ENCODE data around the gene WIPF1.

Gene WIPF1, protein sequence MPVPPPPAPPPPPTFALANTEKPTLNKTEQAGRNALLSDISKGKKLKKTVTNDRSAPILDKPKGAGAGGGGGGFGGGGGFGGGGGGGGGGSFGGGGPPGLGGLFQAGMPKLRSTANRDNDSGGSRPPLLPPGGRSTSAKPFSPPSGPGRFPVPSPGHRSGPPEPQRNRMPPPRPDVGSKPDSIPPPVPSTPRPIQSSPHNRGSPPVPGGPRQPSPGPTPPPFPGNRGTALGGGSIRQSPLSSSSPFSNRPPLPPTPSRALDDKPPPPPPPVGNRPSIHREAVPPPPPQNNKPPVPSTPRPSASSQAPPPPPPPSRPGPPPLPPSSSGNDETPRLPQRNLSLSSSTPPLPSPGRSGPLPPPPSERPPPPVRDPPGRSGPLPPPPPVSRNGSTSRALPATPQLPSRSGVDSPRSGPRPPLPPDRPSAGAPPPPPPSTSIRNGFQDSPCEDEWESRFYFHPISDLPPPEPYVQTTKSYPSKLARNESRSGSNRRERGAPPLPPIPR

DNA sequence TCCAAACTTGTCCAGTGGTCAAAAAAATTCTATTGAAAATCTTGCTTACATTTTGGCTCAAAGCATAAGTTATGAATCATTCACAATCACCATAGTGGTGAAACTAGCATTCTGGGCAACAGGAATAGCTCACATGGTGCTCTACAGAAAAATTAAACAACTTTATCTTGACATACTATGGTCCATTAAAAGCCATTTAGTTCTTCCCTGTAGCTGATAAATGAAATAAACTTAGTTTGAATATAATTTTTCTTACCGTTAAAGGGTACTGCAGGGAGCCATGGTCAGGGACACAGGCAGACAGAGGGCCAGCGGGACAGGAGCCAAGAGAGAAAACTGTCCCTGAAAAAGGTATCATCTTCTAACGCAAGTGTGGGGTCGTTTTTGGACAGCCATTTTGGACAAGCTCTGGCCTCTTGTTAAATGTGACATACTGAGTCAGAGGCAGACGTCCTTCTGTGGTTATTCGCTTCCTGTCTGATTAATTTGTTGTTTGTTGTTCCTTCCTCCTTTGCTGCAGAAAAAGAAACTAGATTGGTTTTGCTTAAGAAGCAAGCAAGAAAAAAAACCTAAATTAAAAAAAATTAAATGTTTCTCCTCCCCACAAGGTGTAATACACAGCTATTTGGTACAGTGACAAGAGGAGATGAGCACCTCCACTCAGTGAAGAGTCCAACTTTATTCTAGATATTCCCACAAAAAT is at the start of gene WIPF1:
Gene WIPF1, minus strand, starts transcription at position 460 of the 703 bp plus-strand sequence. CDS start 12,231 bp downstream, outside the sequence.
- no peak for DNase-seq (ENCODE audit: low read depth)

DNA sequence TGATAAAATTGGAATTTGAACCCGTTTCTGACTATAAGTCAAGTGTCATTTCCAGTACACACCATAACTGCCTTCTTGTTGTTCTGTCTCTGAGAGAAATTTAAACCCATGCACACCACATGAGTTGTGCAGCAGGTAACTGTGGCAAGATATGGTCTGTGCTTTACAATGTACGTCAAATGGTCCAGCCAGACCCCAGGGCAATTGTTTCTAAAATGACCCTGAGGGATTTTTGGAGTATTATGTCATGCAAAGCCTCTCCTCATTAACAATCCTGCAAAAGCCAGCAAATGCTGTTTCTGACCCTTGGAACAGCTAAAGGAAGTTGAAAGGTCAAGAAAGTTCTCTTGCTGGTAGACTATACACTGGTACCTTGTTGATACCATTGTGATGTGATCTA is 47.7 kb upstream of the WIPF1 start:
- no peak for DNase-seq (ENCODE audit: low read depth)

DNA sequence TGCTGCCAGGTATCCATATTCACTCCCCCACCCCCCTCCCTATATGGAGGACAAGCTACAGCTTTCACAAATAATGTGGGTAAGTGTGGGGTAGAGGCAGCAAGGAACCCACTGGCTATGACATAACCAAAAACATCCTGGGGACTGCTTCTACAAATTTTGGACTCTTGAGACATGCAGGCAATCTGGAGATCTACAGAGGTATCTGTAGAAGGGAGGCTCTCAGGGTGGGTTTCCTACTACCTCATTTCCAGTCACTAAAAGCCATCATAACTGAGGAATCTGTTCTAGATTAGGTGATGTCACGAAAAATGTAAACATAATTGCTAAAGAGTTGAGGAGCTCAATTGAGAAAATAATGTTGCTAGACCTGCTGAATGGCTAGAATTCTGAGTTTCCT is 46.8 kb upstream of the WIPF1 start:
- DNase-seq (ENCODE audit: low read depth) = no peak

DNA sequence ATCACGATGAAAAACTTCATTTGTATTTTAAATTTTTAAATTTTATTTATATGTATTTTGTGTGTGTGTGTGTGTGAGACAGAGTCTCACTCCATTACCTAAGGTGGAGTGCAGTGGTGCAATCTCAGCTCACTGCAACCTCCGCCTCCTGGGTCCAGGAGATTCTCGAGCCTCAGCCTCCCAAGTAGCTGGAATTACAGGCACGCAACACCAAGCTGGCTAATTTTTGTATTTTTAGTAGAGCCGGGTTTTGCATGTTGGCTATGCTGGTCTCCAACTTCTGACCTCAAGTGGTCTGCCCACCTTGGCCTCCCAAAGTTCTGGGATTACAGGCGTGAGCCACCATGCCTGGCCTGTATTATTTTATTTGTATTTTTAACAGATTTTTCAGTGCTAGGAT is 45.8 kb upstream of the WIPF1 start:
- no peak for DNase-seq (ENCODE audit: low read depth)

DNA sequence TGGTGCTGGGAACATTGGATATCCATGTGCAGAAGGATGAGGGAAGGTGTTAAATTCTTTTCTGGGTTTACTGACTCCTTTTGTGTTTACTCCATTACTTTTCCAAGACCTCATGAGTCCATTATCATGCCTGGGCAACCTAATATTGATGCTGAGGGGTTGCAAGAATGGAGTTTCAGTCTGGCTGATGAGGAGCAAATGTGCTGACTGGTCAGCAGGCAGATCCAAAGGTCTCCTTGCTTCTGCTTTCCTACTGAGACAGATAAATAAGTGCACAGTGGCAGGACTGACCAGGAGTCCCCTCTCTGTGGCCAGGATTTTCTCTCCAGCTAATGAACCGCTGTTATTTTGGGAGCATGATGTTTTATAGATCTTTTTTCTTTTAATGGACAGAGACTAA is 43.6 kb upstream of the WIPF1 start:
- no peak for DNase-seq (ENCODE audit: low read depth)

DNA sequence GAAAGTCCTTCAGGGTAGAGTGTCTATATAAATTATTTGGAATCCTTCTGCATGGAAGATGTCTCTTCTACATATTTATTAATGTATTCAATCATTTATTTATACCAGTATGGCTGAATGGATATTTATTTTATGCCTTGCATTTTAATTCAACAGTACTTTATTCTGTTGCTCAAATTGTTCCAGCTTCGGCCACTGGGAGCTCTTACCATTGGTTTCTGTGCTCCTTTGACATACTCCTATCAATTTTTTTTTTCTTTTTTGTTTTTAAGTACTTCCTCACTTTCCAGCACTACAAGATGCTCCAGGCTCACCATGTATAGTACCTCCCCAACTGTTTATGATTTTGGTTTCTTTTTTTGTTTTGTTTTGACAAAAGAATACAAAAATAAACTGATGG is 39.4 kb upstream of the WIPF1 start:
- no peak for DNase-seq (ENCODE audit: low read depth)

DNA sequence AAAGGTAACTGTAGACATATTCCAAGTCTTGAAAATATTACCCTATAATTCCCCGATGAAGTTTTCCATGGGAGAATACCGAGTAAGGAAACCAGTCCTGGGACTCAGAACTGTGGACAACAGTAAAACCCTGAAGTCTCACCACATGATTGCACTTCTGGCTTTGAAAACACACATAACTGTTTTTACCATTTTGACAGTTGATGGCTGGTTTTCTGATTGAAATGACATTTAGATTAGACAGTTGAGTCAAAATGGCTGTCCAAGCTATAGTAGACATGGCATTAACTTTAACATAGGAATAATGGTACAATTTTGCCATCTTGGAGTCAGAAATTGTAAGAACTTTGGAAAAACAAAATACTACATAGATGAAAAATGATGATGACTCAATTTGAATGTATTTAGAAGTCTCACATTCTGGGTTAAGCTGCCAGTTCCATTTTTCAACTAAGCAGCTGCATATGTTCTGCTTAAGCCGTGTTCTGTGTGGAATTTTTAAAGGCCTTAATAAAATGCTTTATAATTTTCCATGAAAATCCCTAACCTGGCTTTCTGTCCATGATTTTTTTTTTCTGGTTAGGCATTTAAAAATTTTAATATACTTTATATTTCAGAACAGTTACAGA is 38.3 kb upstream of the WIPF1 start:
- no peak for DNase-seq (ENCODE audit: low read depth)

DNA sequence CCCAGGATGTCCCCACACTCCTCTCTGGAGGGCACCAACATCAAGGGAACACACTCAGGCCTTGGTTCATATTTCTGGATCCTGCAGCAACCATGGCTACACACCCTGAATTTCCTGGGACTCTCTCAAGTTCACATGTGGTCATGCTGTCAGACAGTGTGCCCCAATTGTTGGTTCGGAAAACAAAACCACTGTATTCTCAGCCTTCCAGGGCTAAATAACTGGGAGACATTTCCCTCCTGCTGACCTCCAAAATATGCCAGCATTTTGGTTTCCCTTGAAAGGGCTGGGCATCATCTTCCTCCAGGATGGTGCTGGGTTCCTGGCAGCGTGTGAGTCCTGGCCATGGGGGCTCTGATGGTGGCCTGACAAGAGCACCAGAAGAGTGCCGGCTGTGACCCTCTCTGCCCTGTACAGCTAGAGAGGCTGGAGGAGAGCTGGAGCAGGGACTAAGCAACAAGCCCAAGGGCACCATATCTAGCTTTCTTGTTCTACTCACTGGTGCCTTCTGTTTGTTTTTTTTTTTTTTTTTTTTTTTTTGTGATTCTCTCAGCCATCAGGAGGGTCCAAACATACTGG is 37.5 kb upstream of the WIPF1 start:
- no peak for DNase-seq (ENCODE audit: low read depth)

DNA sequence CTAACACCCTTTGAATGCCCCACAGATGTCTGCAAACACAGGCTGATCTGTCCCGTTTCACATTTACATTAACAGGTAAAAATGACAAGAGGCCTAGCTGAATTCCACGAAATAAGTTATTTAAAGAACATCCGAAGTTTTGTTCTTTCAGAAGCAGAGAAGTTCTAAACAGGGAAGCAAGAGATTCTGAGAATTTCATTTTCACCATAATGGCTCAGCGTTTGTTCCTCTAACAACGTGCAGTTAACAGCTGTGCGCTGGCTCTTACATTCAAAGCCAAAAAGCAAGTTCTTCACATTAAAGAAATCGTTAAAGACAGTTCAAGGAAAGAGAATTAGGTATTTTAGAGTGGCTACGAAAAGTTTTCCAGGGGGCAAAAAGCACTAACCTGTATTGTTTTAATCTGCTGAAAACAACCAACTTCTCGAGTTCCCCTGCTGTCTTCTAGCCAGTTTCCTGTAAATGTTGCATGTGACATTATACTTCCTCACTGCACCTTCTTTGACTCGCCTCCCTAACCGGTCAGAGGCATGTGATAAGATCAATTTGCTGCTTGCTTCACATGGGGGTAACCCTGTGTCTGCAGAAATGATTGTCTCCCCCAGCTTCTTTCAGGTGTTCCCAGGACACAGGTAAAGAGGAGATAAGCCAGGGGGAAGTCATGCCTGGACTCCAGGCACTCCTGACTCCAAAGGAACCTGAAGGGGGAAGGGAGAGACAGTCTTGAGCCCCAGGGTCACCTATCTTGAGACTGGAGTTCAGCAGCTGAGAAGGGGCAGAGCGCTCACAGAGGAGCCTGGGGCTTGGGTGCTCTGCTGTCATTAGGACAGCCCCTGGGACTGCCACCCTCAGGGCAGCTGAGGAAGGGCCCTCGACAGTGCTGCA is 36.8 kb upstream of the WIPF1 start:
- peak; percentile 16 for DNase-seq (ENCODE audit: low read depth)

DNA sequence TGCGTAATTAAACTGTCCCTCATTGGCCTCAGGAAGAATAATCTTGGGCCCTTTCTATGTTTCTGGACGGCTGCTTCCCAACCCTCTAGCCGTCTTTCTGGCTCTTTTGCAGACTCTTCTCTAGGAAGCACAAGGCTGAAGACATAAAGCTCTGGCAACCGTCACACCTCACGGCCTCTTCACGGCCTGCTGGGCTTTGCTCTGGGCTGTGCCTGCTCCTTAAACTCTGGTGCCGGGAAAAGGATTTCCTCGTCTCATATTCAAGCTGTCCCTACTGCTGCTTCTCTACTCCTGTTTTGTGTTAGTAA is 36.0 kb upstream of the WIPF1 start:
- DNase-seq (ENCODE audit: low read depth) = no peak

DNA sequence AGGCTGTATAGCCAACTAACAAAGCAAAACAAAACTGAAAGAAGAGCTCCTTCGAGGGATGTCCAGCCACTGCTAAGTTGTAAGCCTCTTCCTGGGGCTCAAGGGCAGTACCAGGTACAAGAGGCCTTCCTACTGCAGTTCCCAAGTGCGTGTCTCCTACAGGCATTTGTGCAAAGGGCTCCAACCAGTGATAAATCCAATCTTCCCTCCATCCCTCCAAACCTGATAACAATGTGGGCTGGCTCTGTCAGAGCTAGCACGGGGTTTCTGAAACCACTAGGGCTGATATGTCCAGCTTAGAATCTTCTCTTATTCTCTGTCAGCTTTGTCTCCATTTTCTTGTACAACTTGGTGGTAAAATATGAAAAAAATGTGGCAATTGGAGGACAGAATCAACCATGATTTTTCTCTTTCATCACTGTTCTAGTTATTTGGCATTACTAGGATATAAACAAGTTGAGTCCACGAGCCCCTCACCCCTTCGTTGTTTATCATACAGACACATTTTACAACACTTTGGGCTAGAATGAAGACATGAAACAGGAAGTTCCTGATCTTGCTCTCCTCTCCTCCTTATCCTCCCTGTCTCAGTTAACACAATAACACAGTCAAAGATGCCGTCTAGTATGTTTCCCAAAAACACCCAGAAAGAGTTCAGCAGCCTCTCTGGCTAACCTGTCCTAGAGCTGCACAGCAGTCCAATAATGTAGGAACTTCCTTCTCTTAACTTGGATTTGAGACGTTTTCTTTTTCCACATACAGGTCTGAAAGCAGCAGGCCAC is 35.4 kb upstream of the WIPF1 start:
- DNase-seq (ENCODE audit: low read depth) = no peak

DNA sequence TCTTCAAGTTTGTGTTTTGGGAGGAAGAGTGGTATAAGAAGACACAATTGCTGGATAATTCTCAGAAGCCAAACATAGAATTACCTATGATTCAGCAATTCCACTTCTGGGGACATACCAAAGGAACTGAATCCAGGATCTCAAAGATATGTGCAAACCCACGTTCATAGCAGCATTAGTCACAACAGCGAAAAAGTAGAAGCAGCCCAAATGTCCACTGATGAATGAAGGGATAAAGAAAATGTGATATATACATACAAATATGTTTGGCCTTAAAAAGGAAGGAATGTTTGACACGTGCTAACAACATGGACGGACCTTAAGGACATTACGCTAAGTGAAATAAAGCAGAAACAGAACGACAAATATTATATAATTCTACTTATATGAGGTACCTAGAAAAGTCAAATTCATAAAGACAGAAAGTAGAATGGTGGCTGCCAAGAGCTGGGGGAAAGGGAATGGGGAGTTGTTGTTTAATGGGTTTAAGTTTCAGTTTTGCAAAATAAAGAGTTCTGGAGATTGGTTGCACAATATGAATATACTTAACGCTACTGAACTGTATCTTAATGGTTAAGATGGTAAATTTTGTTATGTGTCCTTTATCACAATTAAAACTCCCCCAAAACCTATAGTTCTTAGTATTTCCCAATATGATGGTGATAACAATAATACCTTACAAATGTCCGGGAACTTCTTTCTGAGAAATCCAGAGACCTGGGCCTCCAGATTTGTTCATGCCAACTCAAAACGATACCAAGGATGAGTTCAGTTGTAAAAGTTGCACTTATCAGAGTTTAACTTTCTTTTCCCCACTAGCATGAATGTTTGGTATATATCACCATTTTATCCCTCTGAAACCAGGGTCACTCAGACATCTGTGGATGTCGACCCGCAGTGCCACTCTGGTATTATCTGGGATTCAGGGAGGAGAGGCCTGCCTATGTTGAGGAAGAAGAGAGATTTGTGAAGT is 33.7 kb upstream of the WIPF1 start:
- no peak for DNase-seq (ENCODE audit: low read depth)

DNA sequence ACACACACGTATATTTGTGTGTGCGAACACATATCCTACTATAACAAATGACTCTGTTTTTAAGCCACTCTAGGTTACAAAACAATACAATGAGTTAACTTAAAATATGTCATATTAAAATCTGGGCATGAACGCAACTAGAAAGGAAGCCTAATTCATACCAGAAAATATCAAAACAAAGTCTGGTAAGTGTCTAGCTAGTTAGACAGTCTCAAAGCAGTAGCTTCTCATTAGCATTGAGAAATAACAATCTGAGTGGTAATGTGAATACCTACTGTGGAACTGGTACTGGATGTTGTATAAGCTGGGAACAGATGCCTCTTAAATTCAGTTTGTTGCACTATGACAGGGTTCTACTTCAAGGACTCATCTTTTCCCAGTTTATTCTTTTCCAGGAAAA is 32.5 kb upstream of the WIPF1 start:
- no peak for DNase-seq (ENCODE audit: low read depth)

DNA sequence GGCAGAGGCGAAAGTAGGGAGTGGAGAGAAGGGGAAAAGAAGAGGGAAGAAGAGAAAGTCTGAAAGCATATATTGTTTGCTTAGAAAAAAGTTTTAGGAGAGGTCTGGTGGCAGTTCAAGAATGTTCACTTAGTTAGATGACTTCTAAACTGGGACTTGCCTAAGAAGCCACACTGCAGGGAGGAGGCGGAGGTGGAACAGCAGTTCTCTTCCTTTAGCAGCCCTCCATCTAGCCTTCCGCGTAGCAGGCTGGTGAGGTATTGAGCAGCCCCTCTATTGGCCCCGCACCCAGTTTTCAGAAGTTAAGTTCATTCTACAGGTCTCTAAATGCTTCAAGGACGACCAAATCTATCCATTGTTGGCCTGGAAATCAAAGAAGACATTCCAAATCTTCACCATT is 31.9 kb upstream of the WIPF1 start:
- no peak for DNase-seq (ENCODE audit: low read depth)

DNA sequence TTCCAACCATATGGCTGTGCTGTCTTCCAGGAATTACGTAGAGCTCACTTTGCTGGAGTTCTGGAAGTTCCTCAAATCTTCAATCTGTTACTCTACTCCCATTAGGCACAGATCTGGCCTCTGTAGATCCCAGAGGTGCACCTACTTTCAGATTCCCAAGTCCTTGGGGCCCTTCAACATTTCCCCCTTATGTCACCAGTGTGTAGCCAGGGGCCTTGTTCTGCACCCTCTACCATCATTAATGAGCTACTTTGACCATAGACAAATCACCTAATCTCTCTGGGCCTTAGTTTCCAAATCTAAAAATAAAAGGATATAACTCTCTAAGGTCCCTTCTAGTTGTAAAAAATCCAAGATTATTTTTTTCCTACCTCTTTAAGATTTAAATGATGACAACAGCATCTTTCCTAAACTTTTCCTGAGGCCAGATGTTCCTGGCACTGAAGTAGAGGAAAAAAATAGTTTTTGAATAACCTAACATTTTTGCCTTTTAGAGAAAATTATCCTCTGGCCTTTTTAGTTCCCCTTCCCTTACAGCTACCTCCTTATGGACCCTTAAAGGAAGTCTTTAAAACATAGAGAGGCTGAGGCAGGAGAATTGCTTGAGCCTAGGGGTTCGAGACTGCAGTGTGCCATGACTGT is 31.0 kb upstream of the WIPF1 start:
- DNase-seq (ENCODE audit: low read depth) = no peak

DNA sequence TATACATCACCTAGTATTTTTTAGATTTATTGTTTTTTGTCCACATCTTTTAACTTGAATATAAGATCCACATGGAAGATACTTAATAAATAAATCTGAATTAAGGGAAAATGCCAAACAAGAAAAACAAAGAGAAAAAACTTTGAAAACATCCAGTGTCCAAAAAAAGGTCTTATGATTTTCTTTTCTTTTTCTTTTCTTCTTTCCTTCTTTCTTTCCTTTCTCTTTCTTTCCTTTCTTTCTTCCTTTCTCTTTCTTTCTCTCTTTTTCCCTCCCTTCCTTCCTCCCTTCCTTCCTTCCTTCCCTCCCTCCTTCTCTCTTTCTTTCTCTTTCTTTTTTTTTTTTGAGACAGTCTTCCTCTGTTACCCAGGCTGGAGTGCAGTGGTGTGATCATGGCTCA is 29.6 kb upstream of the WIPF1 start:
- no peak for DNase-seq (ENCODE audit: low read depth)

DNA sequence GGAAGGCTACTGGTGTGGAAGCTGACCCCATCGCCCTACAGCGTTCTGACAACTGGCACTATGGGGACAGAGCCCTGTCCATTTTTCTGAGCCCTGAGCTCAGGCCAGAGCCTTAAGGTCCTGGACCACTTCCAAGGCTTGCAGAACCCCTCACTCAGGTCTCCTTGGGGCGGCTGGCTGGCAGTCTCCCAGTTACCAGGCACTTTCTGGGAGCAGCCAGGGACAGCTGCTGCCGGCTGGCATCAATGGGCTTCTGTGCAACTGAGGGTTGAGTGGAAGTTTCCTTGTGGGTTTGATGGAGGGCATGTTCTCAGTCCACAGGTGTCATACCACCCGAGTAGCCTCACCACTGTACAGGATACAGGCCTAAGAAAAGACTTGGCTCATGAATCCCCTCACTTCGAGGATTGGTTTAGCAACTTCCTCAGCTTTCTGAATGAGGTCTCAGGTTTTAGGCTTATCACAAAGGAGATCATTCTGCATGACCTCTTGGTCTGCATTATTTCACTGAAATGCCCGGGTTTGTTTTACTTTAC is 27.4 kb upstream of the WIPF1 start:
- no peak for DNase-seq (ENCODE audit: low read depth)

DNA sequence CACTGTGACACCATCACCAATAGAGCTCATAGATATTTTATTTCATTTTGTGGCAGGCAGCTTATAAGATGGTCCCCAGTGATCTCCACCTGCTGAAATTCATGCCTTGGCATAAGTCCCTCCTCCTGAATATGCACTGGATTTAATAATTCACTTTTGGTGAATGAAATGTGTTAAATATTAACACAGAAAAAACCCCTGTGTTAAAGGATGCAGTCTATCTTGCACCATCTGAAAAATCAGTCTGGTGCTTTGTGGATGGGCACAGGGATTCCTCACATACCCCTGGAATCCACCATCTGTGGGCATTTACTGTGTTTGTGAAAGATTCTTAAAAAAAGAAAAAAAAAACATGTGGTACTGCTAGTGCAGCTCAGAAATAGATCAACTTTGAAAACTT is 26.1 kb upstream of the WIPF1 start:
- DNase-seq (ENCODE audit: low read depth) = no peak

DNA sequence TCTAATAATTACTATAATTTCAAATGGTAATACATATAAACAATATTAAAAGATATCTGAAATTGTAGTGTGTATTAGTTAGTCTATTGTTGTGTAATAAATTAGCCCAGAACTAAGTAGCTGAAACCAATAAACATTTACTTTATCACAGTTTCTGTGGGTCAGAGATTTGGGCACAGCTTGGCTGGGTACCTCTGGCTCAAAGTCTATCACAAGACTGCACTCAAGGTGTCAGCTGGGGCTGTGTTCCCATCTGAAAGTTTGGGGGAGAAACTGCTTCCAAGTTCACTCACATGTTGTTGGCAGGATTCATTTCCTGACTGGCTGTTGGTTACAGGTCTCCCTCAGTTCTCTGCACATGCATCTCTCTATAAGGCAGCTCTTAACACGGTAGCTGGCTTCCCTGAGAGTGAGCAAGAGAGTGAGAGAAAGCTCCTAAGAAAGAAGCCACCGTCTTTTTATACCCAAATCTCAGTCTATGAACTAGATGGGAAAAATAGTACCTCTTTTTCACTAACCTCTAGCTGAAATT is 25.6 kb upstream of the WIPF1 start:
- no peak for DNase-seq (ENCODE audit: low read depth)

Data from activated T-helper 1 cell treated with Interleukin-2 at 50 U/mL for 16 hours (primary cell).